BJ (cell line): ENCODE results near the gene PFDN4. TPM values are rescaled to one million over a fixed set of nuclear protein-coding genes. Genes with fewer than 3 reads are reported as not detected.

Experiments used
- CTCF ChIA-PET: fragments of 350-600 bp; formaldehyde crosslinking; extraction: SDS; loops from one replicate; lab custom pipeline; 2021; ENCODE audit warnings: antibody characterized with exemption, inconsistent platforms; lab: Yijun Ruan, JAX
- POLR2A ChIA-PET: fragments of 300-600 bp; sonication (Branson Sonifier 250); formaldehyde crosslinking; extraction: SDS; loops from one replicate; lab custom pipeline; 2021; ENCODE audit warnings: antibody characterized with exemption; lab: Charles Lee
- DNase-seq: peaks from one replicate; pipeline ENCODE4 v3.0.0-alpha.2; 2011; ENCODE audit warnings: low read depth
- H3K27me3 ChIP-seq: 2 replicates; pipeline ENCODE4 v1.6.0; 2011; ENCODE audit warnings: low read length; ENCODE audit not compliant: control insufficient read depth, insufficient read depth
- H3K36me3 ChIP-seq: 2 replicates; pipeline ENCODE4 v1.5.1; 2011; ENCODE audit warnings: low read length; ENCODE audit not compliant: control insufficient read depth, insufficient read depth
- H3K4me3 ChIP-seq: 2 replicates; pipeline ENCODE4 v1.5.1; 2011; ENCODE audit warnings: low read depth, mild to moderate bottlenecking, control low read depth, low read length
- polyA plus RNA-seq: library from polyadenylated mRNA; depleted of rRNA; stranded (reverse); fragments of >200 nt; gene quantifications from 2 replicates; pipeline ENCODE4 v1.2.3, GENCODE V29; 2011
- TF ChIP-seq, protein P1 (sequence below): IDR thresholded peaks from 2 replicates; pipeline ENCODE4 v1.5.1; 2011; ENCODE audit warnings: low read depth, mild to moderate bottlenecking, control low read depth, inconsistent platforms, low read length, moderate library complexity; ENCODE audit not compliant: insufficient read depth

PFDN4 gene
- polyA plus RNA-seq, 1 experiment = 10.4 TPM

DNA sequence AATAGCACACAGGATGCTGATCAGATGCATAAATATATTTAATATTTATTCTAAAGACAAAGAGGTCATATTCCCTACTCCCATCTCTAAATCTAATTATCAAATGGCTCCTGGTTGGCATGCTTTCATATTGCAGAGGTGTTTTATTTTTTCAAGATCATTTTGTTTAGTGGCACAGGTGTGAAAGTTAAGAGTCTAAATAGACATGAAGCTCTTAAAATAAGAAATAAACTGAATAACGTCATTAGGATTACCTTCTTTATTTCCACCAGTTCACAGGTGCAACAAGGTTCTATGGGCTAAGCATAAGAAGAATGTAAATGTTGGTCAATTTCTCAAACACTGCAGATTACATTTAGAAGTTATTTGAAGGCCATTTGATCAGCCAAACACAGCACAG lies 27.0 kb upstream of the PFDN4 start:
- CTCF ChIA-PET = interaction anchor here (0.8 to 1.1 kb wide), 3 partner anchors 15 to 88 kb away, joined by 3 to 4 read pairs (median 3); no protein-coding TSS in a partner anchor
- Histone ChIP-seq H3K4me3 (no peak overlapping the region), H3K36me3 (no peaks in the 10 kb centered on the region), H3K27me3 (peaks cover 7% of the 10 kb centered on the region)
- DNase-seq = no peak
- POLR2A ChIA-PET = no interaction called here
- TF ChIP-seq, protein P1, sequence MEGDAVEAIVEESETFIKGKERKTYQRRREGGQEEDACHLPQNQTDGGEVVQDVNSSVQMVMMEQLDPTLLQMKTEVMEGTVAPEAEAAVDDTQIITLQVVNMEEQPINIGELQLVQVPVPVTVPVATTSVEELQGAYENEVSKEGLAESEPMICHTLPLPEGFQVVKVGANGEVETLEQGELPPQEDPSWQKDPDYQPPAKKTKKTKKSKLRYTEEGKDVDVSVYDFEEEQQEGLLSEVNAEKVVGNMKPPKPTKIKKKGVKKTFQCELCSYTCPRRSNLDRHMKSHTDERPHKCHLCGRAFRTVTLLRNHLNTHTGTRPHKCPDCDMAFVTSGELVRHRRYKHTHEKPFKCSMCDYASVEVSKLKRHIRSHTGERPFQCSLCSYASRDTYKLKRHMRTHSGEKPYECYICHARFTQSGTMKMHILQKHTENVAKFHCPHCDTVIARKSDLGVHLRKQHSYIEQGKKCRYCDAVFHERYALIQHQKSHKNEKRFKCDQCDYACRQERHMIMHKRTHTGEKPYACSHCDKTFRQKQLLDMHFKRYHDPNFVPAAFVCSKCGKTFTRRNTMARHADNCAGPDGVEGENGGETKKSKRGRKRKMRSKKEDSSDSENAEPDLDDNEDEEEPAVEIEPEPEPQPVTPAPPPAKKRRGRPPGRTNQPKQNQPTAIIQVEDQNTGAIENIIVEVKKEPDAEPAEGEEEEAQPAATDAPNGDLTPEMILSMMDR = no peak

DNA sequence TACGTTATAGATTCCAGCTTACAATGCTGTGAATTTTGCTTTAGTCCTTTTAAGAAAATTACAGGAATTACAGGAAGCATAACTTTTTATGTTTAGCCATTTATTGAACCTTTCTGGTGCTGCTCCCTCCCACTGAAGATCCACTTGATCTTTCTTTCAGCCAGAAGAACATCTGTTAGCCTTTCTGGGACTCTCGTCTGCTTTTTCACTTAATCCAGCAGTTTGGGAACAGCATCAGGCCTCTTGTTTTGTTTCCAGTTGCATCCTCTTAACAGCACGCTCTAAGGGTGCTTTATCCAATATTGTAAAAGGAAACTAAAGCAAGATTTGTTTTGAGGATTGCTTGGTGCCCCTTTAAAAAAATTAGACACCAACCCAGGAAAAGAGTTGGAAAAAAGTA lies 23.8 kb upstream of the PFDN4 start:
- H3K4me3 ChIP-seq = no peak overlapping the region
- ChIA-PET CTCF (interaction anchor here (2.0 kb wide), 1 partner anchor 15 kb away, joined by 6 read pairs; no protein-coding TSS in a partner anchor), POLR2A (no interaction called here)
- H3K27me3 ChIP-seq = peaks cover 7% of the 10 kb centered on the region
- H3K36me3 ChIP-seq = no peaks in the 10 kb centered on the region
- DNase-seq = no peak
- TF ChIP-seq, protein P1 = no peak

DNA sequence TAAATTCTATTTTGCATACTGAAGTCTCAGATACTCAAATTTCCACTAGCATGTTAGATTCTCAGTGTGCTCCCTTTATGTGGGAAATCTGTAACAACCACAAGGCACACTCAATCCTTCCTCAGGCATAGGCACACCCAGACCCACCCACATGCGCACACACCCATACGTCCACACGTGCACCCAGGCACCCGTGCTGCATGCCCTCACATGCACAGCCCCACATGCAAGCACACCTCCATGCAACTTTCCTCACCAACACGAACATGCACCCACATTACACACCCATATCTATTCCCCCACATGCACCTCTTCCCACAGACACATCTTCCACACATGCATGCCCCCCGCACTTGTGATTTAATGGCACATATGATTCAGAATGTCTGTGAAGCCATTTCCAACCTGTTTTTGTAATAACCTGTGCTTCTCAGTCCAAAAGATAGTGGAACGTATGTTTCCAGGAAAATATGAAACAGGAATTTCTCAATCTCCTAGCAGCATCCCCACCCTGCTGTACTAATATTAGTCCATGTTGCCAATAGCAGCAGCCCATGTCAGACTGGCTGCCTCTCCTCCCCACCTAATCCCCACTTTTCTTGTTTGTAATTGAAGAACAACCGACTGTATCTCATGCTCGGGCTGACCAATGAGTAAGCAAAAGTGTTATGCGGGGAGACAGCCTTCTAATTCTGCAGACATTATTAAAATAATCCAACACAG lies 22.8 kb upstream of the PFDN4 start:
- ChIA-PET CTCF (interaction anchor here (2.0 kb wide), 1 partner anchor 14 kb away, joined by 6 read pairs; no protein-coding TSS in a partner anchor), POLR2A (no interaction called here)
- no peak for DNase-seq

DNA sequence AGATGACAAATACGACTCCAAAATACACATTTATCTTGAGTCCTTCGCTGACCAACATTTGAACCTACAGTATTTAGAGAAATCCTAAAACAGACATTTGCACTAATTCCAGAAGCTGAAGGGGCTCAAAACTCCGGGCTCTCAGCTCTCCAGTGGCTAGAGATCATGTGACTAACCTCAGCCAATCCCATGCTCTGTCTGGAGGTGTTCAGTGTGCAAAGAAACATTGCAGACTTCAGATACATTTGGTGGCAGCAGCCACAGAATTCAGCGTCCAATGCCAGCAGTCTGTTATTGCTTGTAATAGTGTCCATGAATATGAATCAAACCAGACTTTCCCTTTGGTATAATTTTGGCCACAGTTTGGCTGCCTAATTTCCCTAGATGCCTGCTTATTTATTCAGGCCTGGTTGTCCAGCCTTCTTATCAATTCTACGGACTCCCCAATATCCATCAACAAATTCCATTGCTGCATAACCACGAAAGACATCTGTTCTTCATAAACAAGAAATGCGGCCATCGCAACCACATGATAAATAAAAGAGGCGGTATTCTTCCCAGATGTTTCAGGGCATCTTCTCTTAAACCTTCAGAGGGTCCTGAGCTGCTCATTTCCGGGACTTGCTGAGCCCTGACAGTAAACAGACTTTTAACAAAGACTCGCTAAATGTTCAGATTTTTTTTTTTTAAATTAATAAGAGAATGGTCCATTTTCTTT lies 19.6 kb upstream of the PFDN4 start:
- TF ChIP-seq, protein P1 = no peak
- CTCF ChIA-PET = interaction anchor here (0.9 to 2.0 kb wide), 5 partner anchors 9 to 91 kb away, joined by 4 to 9 read pairs (median 7); partner anchors contain the start of gene PFDN4
- POLR2A ChIA-PET = no interaction called here
- Histone ChIP-seq H3K27me3 (peaks cover 3% of the 10 kb centered on the region), H3K36me3 (no peaks in the 10 kb centered on the region), H3K4me3 (no peak overlapping the region)
- DNase-seq = no peak

More for the DNA sequence above, 22.8 kb upstream of the PFDN4 start:
- peaks cover 7% of the 10 kb centered on the region for H3K27me3 ChIP-seq
- TF ChIP-seq, protein P1 = no peak
- no peak overlapping the region for H3K4me3 ChIP-seq
- no peaks in the 10 kb centered on the region for H3K36me3 ChIP-seq

DNA sequence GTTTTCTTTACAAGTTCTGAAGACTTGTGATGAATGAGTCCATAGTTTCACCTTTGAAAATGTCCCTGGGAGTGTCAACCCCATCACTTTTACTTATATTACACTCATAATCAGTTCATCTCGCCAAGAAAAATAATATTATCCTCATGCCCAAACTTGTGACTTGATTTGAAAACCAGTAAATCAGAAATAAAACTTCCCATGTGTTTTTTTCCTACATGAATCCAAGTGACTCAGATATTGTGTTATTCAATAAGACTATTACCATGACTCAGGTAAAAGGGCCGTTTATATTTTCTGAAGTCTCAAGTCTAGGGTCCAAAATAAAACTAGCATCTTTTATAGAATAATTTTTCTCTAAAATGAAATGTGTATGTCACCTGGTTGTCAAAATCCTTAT lies 18.3 kb upstream of the PFDN4 start:
- DNase-seq = no peak
- Histone ChIP-seq H3K4me3 (no peak overlapping the region), H3K27me3 (peaks cover 3% of the 10 kb centered on the region), H3K36me3 (no peaks in the 10 kb centered on the region)
- CTCF ChIA-PET = interaction anchor here (0.9 to 1.8 kb wide), 2 partner anchors 9 to 18 kb away, joined by 3 to 6 read pairs; partner anchors contain the start of gene PFDN4
- TF ChIP-seq, protein P1 = no peak
- POLR2A ChIA-PET = no interaction called here
